Middle frontal gyrus (tissue), 1 donor: ENCODE measurements around the gene ZNF746.

Experiments
- DNase-seq: peaks from one replicate; pipeline ENCODE4 v3.0.0-alpha.2; 2015; ENCODE audit warnings: low spot score; ENCODE audit errors: extremely low spot score

ZNF746 gene

DNA sequence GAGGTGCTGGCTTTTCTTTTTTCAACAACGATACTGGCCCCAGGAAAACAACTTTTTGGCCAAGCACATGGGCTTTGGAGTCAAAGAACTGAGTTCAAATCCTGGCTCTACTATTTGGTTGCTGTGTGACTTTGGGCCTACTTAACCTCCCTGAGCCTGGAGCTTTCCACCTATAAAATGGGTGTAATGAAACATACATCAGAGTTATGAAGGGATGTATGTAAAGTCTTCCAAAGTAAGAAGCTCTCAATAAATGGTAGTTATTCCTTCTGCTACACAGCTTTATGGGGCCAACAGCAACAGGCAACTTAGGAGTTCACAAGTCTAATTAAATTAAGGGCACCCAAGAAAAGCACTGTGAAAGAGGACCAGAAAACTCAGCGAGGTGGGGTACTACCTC lies 69.7 kb downstream of the ZNF746 start:
- no peak for DNase-seq

DNA sequence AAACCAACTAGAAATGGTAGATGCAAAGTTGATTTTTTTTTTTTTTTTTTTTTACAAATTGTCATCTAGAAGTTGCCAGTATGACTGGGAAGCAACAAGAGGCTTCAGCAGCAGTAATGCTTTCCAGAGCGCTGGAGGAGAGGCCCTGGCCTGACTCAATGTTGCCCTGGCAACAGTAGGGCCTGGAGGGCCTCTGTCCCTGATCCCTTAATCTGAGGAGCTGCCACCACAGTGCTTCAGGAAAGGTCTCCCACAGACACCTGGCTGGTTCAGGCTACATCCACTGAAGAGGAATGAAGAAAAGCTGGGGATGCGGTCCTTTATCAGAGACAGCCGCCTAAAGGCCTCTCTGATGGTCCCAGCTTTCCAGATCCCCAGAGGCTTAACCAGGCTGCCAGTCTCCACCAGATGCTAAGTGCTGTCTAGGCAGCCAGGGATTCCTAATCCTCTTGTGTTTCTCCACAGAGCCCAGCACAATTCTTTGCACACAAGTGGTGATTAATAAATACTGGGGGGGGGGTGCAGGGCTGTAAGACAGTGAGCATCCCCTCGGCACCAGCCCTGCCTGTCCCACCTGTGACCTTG lies 70.4 kb downstream of the ZNF746 start:
- DNase-seq = no peak

DNA sequence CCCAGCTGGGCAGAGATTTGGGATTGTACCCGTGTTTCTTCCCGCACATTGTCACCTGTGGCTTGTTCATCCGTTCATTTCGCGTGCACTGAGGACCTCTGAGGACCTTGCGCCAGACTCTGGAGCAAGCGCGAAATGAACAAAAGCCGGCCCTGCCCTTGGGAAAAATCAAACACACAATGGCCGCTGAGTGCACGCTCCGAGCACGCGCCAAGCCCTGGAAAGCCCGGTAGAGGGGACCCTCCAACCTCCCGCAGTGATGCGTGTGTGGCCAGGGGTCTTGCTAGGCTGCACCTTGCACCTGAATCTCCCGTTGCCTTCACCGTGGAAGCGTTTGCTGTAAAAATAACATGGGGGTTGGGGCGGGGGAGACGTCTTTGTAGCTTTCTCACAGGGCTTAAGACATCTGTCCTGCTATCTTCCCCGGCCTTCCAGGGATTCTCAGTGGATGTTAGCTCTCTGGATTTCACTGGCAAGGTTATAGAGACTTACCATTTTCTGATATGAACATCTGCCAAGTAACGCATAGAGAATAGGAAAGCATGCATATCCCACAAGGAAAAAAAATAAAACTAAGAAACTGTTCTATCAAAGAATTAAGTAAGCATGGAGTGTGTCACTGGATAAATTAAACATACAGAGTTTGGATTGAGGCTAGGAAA lies 74.0 kb downstream of the ZNF746 start:
- DNase-seq = no peak

DNA sequence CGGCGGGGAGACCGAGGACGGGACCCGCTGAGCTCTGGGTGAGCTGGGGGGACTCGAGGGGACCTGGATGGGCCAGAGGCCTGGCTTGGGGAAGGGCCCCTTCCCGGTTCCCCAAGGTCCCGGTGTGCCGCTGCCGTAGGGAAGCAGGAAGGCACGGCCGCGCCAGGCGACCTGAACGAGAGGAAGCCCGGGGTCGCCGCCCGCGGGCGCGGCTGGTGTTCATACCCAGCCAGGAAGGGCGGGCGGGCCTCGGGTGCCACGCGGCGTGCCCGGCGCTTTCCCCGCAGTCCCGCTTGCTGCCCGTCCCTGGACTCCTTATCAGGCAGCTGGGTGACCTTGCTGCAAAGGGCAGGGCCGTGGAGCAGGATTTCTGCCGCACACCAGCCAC lies 74.7 kb downstream of the ZNF746 start:
- DNase-seq = no peak
